H9 (cell line): ENCODE results near the gene ACSBG1. TPM values are rescaled to one million over a fixed set of nuclear protein-coding genes. Genes with fewer than 3 reads are reported as not detected.

Experiments used
- DNase-seq: peaks from one replicate; pipeline ENCODE4 v3.0.0-alpha.2; 2017
- H2AFZ ChIP-seq: one replicate; pipeline ENCODE4 v1.6.1; 2013; ENCODE audit warnings: mild to moderate bottlenecking, low read length, control low read depth, moderate library complexity
- H2AK5ac ChIP-seq: 2 replicates; pipeline ENCODE4 v1.6.1; 2013; ENCODE audit warnings: low read length, control low read depth, mixed read lengths; ENCODE audit not compliant: insufficient read length
- H2BK120ac ChIP-seq: one replicate; pipeline ENCODE4 v1.6.1; 2013; ENCODE audit warnings: low read depth, mild to moderate bottlenecking, low read length, control low read depth, inconsistent platforms; ENCODE audit not compliant: poor library complexity, severe bottlenecking
- H2BK12ac ChIP-seq: 2 replicates; pipeline ENCODE4 v1.6.1; 2013; ENCODE audit warnings: low read length, control low read depth, mixed read lengths, low read depth; ENCODE audit not compliant: insufficient read length
- H2BK15ac ChIP-seq: 2 replicates; pipeline ENCODE4 v1.6.1; 2013; ENCODE audit warnings: low read depth, low read length, control low read depth
- H2BK20ac ChIP-seq: one replicate; pipeline ENCODE4 v1.6.1; 2013; ENCODE audit warnings: low read depth, mild to moderate bottlenecking, low read length, control low read depth, inconsistent platforms; ENCODE audit not compliant: poor library complexity, severe bottlenecking
- H2BK5ac ChIP-seq: 2 replicates; pipeline ENCODE4 v1.6.1; 2013; ENCODE audit warnings: low read length, control low read depth, mixed read lengths; ENCODE audit not compliant: insufficient read length
- H3K14ac ChIP-seq: 2 replicates; pipeline ENCODE4 v1.6.1; 2013; ENCODE audit warnings: low read length, control low read depth; ENCODE audit not compliant: insufficient read depth
- H3K18ac ChIP-seq: 2 replicates; pipeline ENCODE4 v1.6.1; 2013; ENCODE audit warnings: low read depth, mild to moderate bottlenecking, mixed read lengths, low read length, control low read depth; ENCODE audit not compliant: insufficient read length
- H3K23ac ChIP-seq: 2 replicates; pipeline ENCODE4 v1.6.1; 2013; ENCODE audit warnings: low read length, control low read depth, mixed read lengths, low read depth; ENCODE audit not compliant: insufficient read length
- H3K23me2 ChIP-seq: 2 replicates; pipeline ENCODE4 v1.6.1; 2013; ENCODE audit warnings: low read depth, mild to moderate bottlenecking, mixed read lengths, low read length, control low read depth; ENCODE audit not compliant: insufficient read length, poor library complexity, severe bottlenecking
- H3K27ac ChIP-seq: 2 replicates; pipeline ENCODE4 v1.5.1; 2013; ENCODE audit warnings: low read length, control low read depth, mixed read lengths, low read depth; ENCODE audit not compliant: insufficient read length
- H3K27me3 ChIP-seq: 2 replicates; pipeline ENCODE4 v1.6.1; 2013; ENCODE audit warnings: low read length, control low read depth, inconsistent platforms; ENCODE audit not compliant: insufficient read depth
- H3K4ac ChIP-seq: 2 replicates; pipeline ENCODE4 v1.6.1; 2013; ENCODE audit warnings: low read depth, mild to moderate bottlenecking, control low read depth, inconsistent platforms, low read length, moderate library complexity
- H3K4me1 ChIP-seq: 2 replicates; pipeline ENCODE4 v1.6.1; 2013; ENCODE audit warnings: low read length, control low read depth, inconsistent platforms; ENCODE audit not compliant: insufficient read depth
- H3K4me2 ChIP-seq: 2 replicates; pipeline ENCODE4 v1.6.1; 2013; ENCODE audit warnings: low read length, control low read depth, mixed read lengths; ENCODE audit not compliant: insufficient read length, insufficient read depth
- H3K56ac ChIP-seq: 2 replicates; pipeline ENCODE4 v1.6.1; 2013; ENCODE audit warnings: low read depth, mild to moderate bottlenecking, mixed read lengths, low read length, control low read depth; ENCODE audit not compliant: insufficient read length
- H3K79me1 ChIP-seq: 2 replicates; pipeline ENCODE4 v1.6.1; 2013; ENCODE audit warnings: low read depth, mild to moderate bottlenecking, moderate library complexity, low read length, control low read depth, inconsistent platforms; ENCODE audit not compliant: insufficient read depth, poor library complexity, severe bottlenecking
- H3K79me2 ChIP-seq: 2 replicates; pipeline ENCODE4 v1.6.1; 2013; ENCODE audit warnings: low read length, control low read depth, inconsistent platforms; ENCODE audit not compliant: insufficient read depth
- H3K9ac ChIP-seq: 2 replicates; pipeline ENCODE4 v1.6.1; 2013; ENCODE audit warnings: low read length, control low read depth, mixed read lengths; ENCODE audit not compliant: insufficient read length; ENCODE audit errors: extremely low read depth
- H3K9me3 ChIP-seq: one replicate; pipeline ENCODE4 v1.6.1; 2013; ENCODE audit warnings: low read depth, low read length, inconsistent platforms; ENCODE audit not compliant: control insufficient read depth
- H3T11ph ChIP-seq: one replicate; pipeline ENCODE4 v1.6.1; 2013; ENCODE audit warnings: mild to moderate bottlenecking, low read length, control low read depth, inconsistent platforms
- H4K20me1 ChIP-seq: one replicate; pipeline ENCODE4 v1.6.1; 2013; ENCODE audit not compliant: control insufficient read depth, insufficient read length, insufficient read depth
- H4K5ac ChIP-seq: 2 replicates; pipeline ENCODE4 v1.6.1; 2013; ENCODE audit warnings: low read depth, mild to moderate bottlenecking, mixed read lengths, low read length, control low read depth; ENCODE audit not compliant: insufficient read length
- H4K8ac ChIP-seq: replicated peaks from 2 replicates; pipeline ENCODE4 v1.6.1; 2013; ENCODE audit warnings: low read length, control low read depth, mixed read lengths, low read depth; ENCODE audit not compliant: insufficient read length
- H4K91ac ChIP-seq: 2 replicates; pipeline ENCODE4 v1.6.1; 2013; ENCODE audit warnings: low read depth, mild to moderate bottlenecking, moderate library complexity, mixed read lengths, low read length, control low read depth; ENCODE audit not compliant: insufficient read length
- H3K27ac Mint-ChIP-seq, 3 experiments: 2 replicates in 2 of 3; 3 replicates in 1 of 3; pipeline ENCODE4 v1.8.0; 2020 to 2021; ENCODE audit warnings: mixed read lengths in 3 of 3, mild to moderate bottlenecking in 1 of 3, moderate library complexity in 1 of 3
- H3K27me3 Mint-ChIP-seq: 2 replicates; pipeline ENCODE4 v1.8.0; 2021; ENCODE audit warnings: low read depth, mild to moderate bottlenecking, moderate library complexity, mixed read lengths
- H3K36me3 Mint-ChIP-seq, 3 experiments: 2 replicates in 2 of 3; 3 replicates in 1 of 3; pipeline ENCODE4 v1.8.0; 2020 to 2021; ENCODE audit warnings: low read depth in 3 of 3, mixed read lengths in 3 of 3; ENCODE audit not compliant: insufficient read depth in 1 of 3
- H3K4me1 Mint-ChIP-seq, 2 experiments: 2 replicates each; pipeline ENCODE4 v1.8.0; 2020; ENCODE audit warnings: mixed read lengths in 2 of 2
- H3K4me3 Mint-ChIP-seq, 2 experiments: 2 replicates in 1 of 2; 3 replicates in 1 of 2; pipeline ENCODE4 v1.8.0; 2020 to 2021; ENCODE audit warnings: mild to moderate bottlenecking in 2 of 2, mixed read lengths in 2 of 2, moderate library complexity in 1 of 2
- H3K9me3 Mint-ChIP-seq, 2 experiments: 2 replicates in 1 of 2; 3 replicates in 1 of 2; pipeline ENCODE4 v1.8.0; 2020; ENCODE audit warnings: mild to moderate bottlenecking in 2 of 2, mixed read lengths in 2 of 2, moderate library complexity in 1 of 2
- WGBS: extraction: QIAGEN DNeasy Blood & Tissue Kit; methylation state at CpG from one replicate; pipeline ENCODE4 v1.1.7; 2013; ENCODE audit warnings: missing lambda C conversion rate, low lambda C conversion rate, mixed read lengths; ENCODE audit not compliant: insufficient read length; ENCODE audit errors: extremely low coverage; 5-methylcytosine and 5-hydroxymethylcytosine counted together
- total RNA-seq: library from RNA; stranded (reverse); gene quantifications from 2 replicates; pipeline ENCODE4 v1.2.1, GENCODE V29; 2021
- TF ChIP-seq, protein P1 (sequence below): fragments of 200-600 bp; sonication (generic); conservative IDR thresholded peaks from 3 replicates; pipeline ENCODE4 v1.8.0; 2021; ENCODE audit warnings: antibody characterized with exemption, mild to moderate bottlenecking

ACSBG1 gene
- total RNA-seq, 1 experiment from 2014 or later = 2.2 TPM

DNA sequence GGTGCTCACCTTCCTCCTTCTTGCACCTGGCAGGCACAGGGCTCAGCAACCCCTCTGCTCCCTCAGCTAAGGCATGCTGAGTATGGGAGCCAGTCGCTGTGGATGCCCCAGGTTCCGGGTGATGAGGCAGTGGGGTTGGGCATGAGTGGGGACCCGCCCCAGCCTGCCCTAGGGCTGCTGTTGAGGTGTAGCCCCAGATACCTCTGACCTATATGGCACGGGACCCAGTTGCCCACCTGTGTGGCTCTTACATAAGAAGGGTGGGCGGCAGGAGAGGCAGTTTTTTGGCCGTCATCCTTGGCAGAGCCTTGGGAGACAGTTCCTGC is 21.0 kb downstream of the ACSBG1 start:
- no peak overlapping the region for H4K8ac ChIP-seq
- no peak overlapping the region for H3K23ac ChIP-seq
- Mint-ChIP-seq H3K27me3 (no peaks in the 10 kb centered on the region), H3K4me3 (no peak overlapping the region), H3K27ac (no peak overlapping the region), H3K9me3 (no peaks in the 10 kb centered on the region; a peak in 1 of 5 replicates), H3K36me3 (no peaks in the 10 kb centered on the region), H3K4me1 (peaks cover 9 to 17% of the 10 kb centered on the region in 2 experiments)
- no peak overlapping the region for H2BK12ac ChIP-seq
- no peak overlapping the region for H2BK5ac ChIP-seq
- no peak overlapping the region for H4K5ac ChIP-seq
- H2AK5ac ChIP-seq = no peak overlapping the region
- no peaks in the 10 kb centered on the region for H3K79me2 ChIP-seq
- no peak overlapping the region for H3K4ac ChIP-seq
- no peaks in the 10 kb centered on the region for H3K9me3 ChIP-seq
- no peaks in the 10 kb centered on the region for H3K79me1 ChIP-seq
- H4K91ac ChIP-seq = no peak overlapping the region
- H3K27me3 ChIP-seq = no peaks in the 10 kb centered on the region
- no peaks in the 10 kb centered on the region for H4K20me1 ChIP-seq
- H2AFZ ChIP-seq = no peak overlapping the region
- no peak overlapping the region for H3K27ac ChIP-seq
- H3K14ac ChIP-seq = no peak overlapping the region
- no peak overlapping the region for H3K9ac ChIP-seq
- no peak overlapping the region for H3T11ph ChIP-seq
- no peak overlapping the region for H2BK120ac ChIP-seq
- H3K56ac ChIP-seq = no peak overlapping the region
- no peak overlapping the region for H2BK20ac ChIP-seq
- H3K18ac ChIP-seq = no peak overlapping the region
- H3K4me2 ChIP-seq = no peak overlapping the region
- TF ChIP-seq, protein P1, sequence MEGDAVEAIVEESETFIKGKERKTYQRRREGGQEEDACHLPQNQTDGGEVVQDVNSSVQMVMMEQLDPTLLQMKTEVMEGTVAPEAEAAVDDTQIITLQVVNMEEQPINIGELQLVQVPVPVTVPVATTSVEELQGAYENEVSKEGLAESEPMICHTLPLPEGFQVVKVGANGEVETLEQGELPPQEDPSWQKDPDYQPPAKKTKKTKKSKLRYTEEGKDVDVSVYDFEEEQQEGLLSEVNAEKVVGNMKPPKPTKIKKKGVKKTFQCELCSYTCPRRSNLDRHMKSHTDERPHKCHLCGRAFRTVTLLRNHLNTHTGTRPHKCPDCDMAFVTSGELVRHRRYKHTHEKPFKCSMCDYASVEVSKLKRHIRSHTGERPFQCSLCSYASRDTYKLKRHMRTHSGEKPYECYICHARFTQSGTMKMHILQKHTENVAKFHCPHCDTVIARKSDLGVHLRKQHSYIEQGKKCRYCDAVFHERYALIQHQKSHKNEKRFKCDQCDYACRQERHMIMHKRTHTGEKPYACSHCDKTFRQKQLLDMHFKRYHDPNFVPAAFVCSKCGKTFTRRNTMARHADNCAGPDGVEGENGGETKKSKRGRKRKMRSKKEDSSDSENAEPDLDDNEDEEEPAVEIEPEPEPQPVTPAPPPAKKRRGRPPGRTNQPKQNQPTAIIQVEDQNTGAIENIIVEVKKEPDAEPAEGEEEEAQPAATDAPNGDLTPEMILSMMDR = no peak
- H3K23me2 ChIP-seq = no peaks in the 10 kb centered on the region
- peaks cover 2% of the 10 kb centered on the region; the same call in 1 of the 2 replicates for H3K4me1 ChIP-seq
- no peak overlapping the region for H2BK15ac ChIP-seq
- no peak for DNase-seq
- no CpG with 5 or more reads among the region's 6 CpGs for WGBS
